DOHH2 (cell line): ENCODE results near the gene SRPK2.

Experiments
- CTCF ChIP-seq: fragments of 200-600 bp; sonication (generic); IDR thresholded peaks from one replicate; pipeline ENCODE4 v1.5.1; 2014; ENCODE audit warnings: antibody characterized with exemption, mild to moderate bottlenecking, low read depth, low read length; ENCODE audit not compliant: poor library complexity, severe bottlenecking
- EZH2phosphoT487 ChIP-seq: fragments of 200-600 bp; sonication (generic); IDR thresholded peaks from 2 replicates; pipeline ENCODE4 v1.6.1; 2017; ENCODE audit warnings: borderline replicate concordance, mild to moderate bottlenecking, antibody characterized with exemption, low read length, moderate library complexity, mixed read lengths

- TF ChIP-seq CTCF: no peak
- no peak for TF ChIP-seq EZH2phosphoT487
Observed at GRCh38 chr7:105270117-105270516, 118.6 kb downstream of the SRPK2 start.
